GM12872 (cell line): Measurements from ENCODE around the gene FOXD4L3.
"Not testable (repeated sequence)": the region's sequence is repeated elsewhere in the genome, so short reads cannot be mapped to it uniquely, and the experiment has no call there.

Source experiments
- CTCF ChIP-seq: IDR thresholded peaks from 3 replicates; pipeline ENCODE4 v1.5.1; 2011; ENCODE audit warnings: low read depth, mild to moderate bottlenecking, low read length, moderate library complexity; ENCODE audit not compliant: insufficient read depth

FOXD4L3 gene

GRCh38 chr9:68302567-68302966, at the start of gene FOXD4L3:
Gene FOXD4L3, plus strand, starts transcription at chr9:68302867. Its CDS starts 85 bp downstream, at chr9:68302952.
- not testable (repeated sequence) for TF ChIP-seq CTCF
